HG03095 (cell line): ENCODE data around the gene DEFB132.
A peak's percentile ranks its signal among the peaks of the same experiment; 100 is the strongest.

ENCODE experiments used
- ATAC-seq: cut with Tn5 transposase; IDR thresholded peaks from one replicate; pipeline ENCODE4 v1.9.1; 2021; ENCODE audit warnings: moderate library complexity; ENCODE audit not compliant: unreplicated experiment

The DEFB132 gene

GRCh38 chr20:263701-264100 is 6.2 kb downstream of the DEFB132 start:
- ATAC-seq = no peak

GRCh38 chr20:266596-267562 is 9.4 kb downstream of the DEFB132 start:
- peak; percentile 93 for ATAC-seq

- no peak for ATAC-seq
Measured at GRCh38 chr20:270517-270916, 13.0 kb downstream of the DEFB132 start.

GRCh38 chr20:271069-271468 is 13.5 kb downstream of the DEFB132 start:
- ATAC-seq = no peak

- no peak for ATAC-seq
Measured at GRCh38 chr20:271528-271927, 14.0 kb downstream of the DEFB132 start.

GRCh38 chr20:272718-273117 is 15.2 kb downstream of the DEFB132 start:
- ATAC-seq = no peak

GRCh38 chr20:273884-274283 is 16.4 kb downstream of the DEFB132 start:
- no peak for ATAC-seq

GRCh38 chr20:275791-276190 is 18.3 kb downstream of the DEFB132 start:
- no peak for ATAC-seq

- no peak for ATAC-seq
Measured at GRCh38 chr20:276620-277495, 19.3 kb downstream of the DEFB132 start.

GRCh38 chr20:277496-277781 is 19.9 kb downstream of the DEFB132 start:
- ATAC-seq = no peak

GRCh38 chr20:278181-278580 is 20.7 kb downstream of the DEFB132 start:
- ATAC-seq = no peak

GRCh38 chr20:278607-279571 is 21.4 kb downstream of the DEFB132 start:
- ATAC-seq = no peak

- ATAC-seq = no peak
Measured at GRCh38 chr20:284172-284571, 26.6 kb downstream of the DEFB132 start.

- ATAC-seq = no peak
Measured at GRCh38 chr20:286508-286907, 29.0 kb downstream of the DEFB132 start.

GRCh38 chr20:288956-289692 is 31.6 kb downstream of the DEFB132 start:
- no peak for ATAC-seq

GRCh38 chr20:289693-290083 is 32.2 kb downstream of the DEFB132 start:
- ATAC-seq = no peak

- peak; percentile 86 for ATAC-seq
Measured at GRCh38 chr20:290084-290831, 32.7 kb downstream of the DEFB132 start, which contains the start of gene C20orf96. TSS of gene C20orf96 (minus strand) at chr20:290750. CDS start at chr20:290610, 140 bp downstream.

- ATAC-seq = no peak
Measured at GRCh38 chr20:294602-295001, 37.1 kb downstream of the DEFB132 start.

GRCh38 chr20:295804-296203 is 38.3 kb downstream of the DEFB132 start:
- no peak for ATAC-seq
